SK-N-SH (cell line): ENCODE data around the gene SH2B3. TPM values are rescaled to one million over a fixed set of nuclear protein-coding genes. Genes with fewer than 3 reads are reported as not detected.

Experiments used
- CTCF ChIA-PET: fragments of 300-600, 350-600 bp; formaldehyde crosslinking; extraction: SDS; loops from one replicate; lab custom pipeline; 2021; lab: Yijun Ruan, JAX
- POLR2A ChIA-PET: fragments of 350-600 bp; sonication (Branson Sonifier 250); formaldehyde crosslinking; extraction: SDS; loops from one replicate; lab custom pipeline; 2020; ENCODE audit warnings: antibody characterized with exemption, inconsistent platforms; lab: Yijun Ruan, JAX
- DNase-seq: peaks from one replicate; pipeline ENCODE4 v3.0.0; 2012
- H2AFZ ChIP-seq: fragments of 200-600 bp; sonication (generic); 2 replicates; pipeline ENCODE4 v1.8.1; 2016; ENCODE audit warnings: antibody characterized with exemption, mild to moderate bottlenecking, low read depth
- H3F3A ChIP-seq: fragments of 200-600 bp; sonication (generic); replicated peaks from 2 replicates; pipeline ENCODE3; 2016; ENCODE audit warnings: antibody characterized with exemption, mild to moderate bottlenecking; ENCODE audit not compliant: insufficient read depth
- H3K27ac ChIP-seq, 2 experiments: fragments of 200-500 bp in 1 of 2; fragments of 200-600 bp in 1 of 2; sonication (Bioruptor generic) in 1 of 2; sonication (generic), shearing (Covaris generic) in 1 of 2; 2 replicates each; pipeline versions ENCODE4 v1.5.1 to v1.6.1; 2014 to 2016; ENCODE audit warnings: low read depth in 2 of 2, inconsistent platforms in 1 of 2, low read length in 1 of 2, mild to moderate bottlenecking in 1 of 2, mixed read lengths in 1 of 2
- H3K27me3 ChIP-seq: fragments of 200-600 bp; sonication (generic), shearing (Covaris generic); 2 replicates; pipeline ENCODE4 v1.6.1; 2016; ENCODE audit warnings: mixed run types; ENCODE audit not compliant: insufficient read depth
- H3K36me3 ChIP-seq, 2 experiments: fragments of 200-500 bp in 1 of 2; fragments of 200-600 bp in 1 of 2; sonication (Bioruptor generic) in 1 of 2; sonication (generic) in 1 of 2; replicated peaks in 1 of 2; 2 replicates each; pipeline versions ENCODE3 to v1.5.1; 2014 to 2016; ENCODE audit warnings: low read length in 1 of 2, mild to moderate bottlenecking in 1 of 2; ENCODE audit not compliant: insufficient read depth in 2 of 2, control insufficient read depth in 1 of 2
- H3K4me1 ChIP-seq, 2 experiments: fragments of 200-500 bp in 1 of 2; fragments of 200-600 bp in 1 of 2; sonication (Bioruptor generic) in 1 of 2; sonication (generic), shearing (Covaris generic) in 1 of 2; 2 replicates each; pipeline versions ENCODE4 v1.5.1 to v1.6.1; 2014 to 2016; ENCODE audit warnings: low read depth in 1 of 2, low read length in 1 of 2, mixed run types in 1 of 2; ENCODE audit not compliant: insufficient read depth in 2 of 2, control insufficient read depth in 1 of 2
- H3K4me2 ChIP-seq: fragments of 200-600 bp; sonication (generic), shearing (Covaris generic); 2 replicates; pipeline ENCODE4 v1.6.1; 2017; ENCODE audit warnings: mixed run types
- H3K4me3 ChIP-seq, 2 experiments: fragments of 200-500 bp in 1 of 2; fragments of 200-600 bp in 1 of 2; sonication (Bioruptor generic) in 1 of 2; sonication (generic), shearing (Covaris generic) in 1 of 2; 2 replicates each; pipeline versions ENCODE4 v1.5.1 to v1.8.1; 2014 to 2016; ENCODE audit warnings: low read depth in 2 of 2, inconsistent platforms in 1 of 2, low read length in 1 of 2, mild to moderate bottlenecking in 1 of 2, mixed read lengths in 1 of 2, moderate library complexity in 1 of 2
- H3K79me2 ChIP-seq: fragments of 200-600 bp; sonication (generic); 2 replicates; pipeline ENCODE4 v1.8.1; 2017; ENCODE audit warnings: mild to moderate bottlenecking; ENCODE audit not compliant: insufficient read depth
- H3K9ac ChIP-seq: fragments of 200-600 bp; sonication (generic); 2 replicates; pipeline ENCODE4 v1.6.1; 2017; ENCODE audit warnings: mixed run types
- H3K9me2 ChIP-seq: fragments of 200-600 bp; sonication (generic); 2 replicates; pipeline ENCODE4 v1.6.1; 2017; ENCODE audit warnings: mixed run types
- H3K9me3 ChIP-seq: fragments of 200-600 bp; sonication (generic); 2 replicates; pipeline ENCODE4 v1.6.1; 2017; ENCODE audit warnings: mixed run types, mild to moderate bottlenecking, moderate library complexity
- H4K20me1 ChIP-seq: fragments of 200-600 bp; sonication (generic); 2 replicates; pipeline ENCODE4 v1.6.1; 2017; ENCODE audit warnings: mild to moderate bottlenecking, mixed run types; ENCODE audit not compliant: insufficient read depth
- CHD2 ChIP-seq: fragments of 150-350 bp; IDR thresholded peaks from 2 replicates; pipeline ENCODE4 v1.6.1; 2018; ENCODE audit warnings: low read length; ENCODE audit not compliant: partially characterized antibody
- CTCF ChIP-seq: fragments of 200-600 bp; sonication (generic); IDR thresholded peaks from 2 replicates; pipeline ENCODE4 v1.6.1; 2017; ENCODE audit warnings: antibody characterized with exemption, mild to moderate bottlenecking, moderate library complexity
- ELF1 ChIP-seq: IDR thresholded peaks from 2 replicates; pipeline ENCODE4 v1.4.0; 2012
- EP300 ChIP-seq, 2 experiments: IDR thresholded peaks; 2 replicates each; pipeline versions ENCODE4 v1.4.0 to v1.6.1; 2012; ENCODE audit warnings: borderline replicate concordance in 1 of 2, low read depth in 1 of 2, low read length in 1 of 2
- FOXJ3 ChIP-seq: sonication (generic); formaldehyde crosslinking; IDR thresholded peaks from 2 replicates; pipeline ENCODE4 v1.5.1; 2020; ENCODE audit warnings: mild to moderate bottlenecking, missing genetic modification reagents
- FOXM1 ChIP-seq: IDR thresholded peaks from 2 replicates; pipeline ENCODE4 v1.4.0; 2012; ENCODE audit warnings: low read depth, mild to moderate bottlenecking
- GABPA ChIP-seq: IDR thresholded peaks from 2 replicates; pipeline ENCODE4 v1.4.0; 2012; ENCODE audit warnings: low read depth, mild to moderate bottlenecking
- GATA2 ChIP-seq: sonication (generic); formaldehyde crosslinking; IDR thresholded peaks from 2 replicates; pipeline ENCODE4 v1.5.0; 2020; ENCODE audit warnings: mild to moderate bottlenecking, missing genetic modification reagents
- IRF3 ChIP-seq: fragments of 150-350 bp; IDR thresholded peaks from 2 replicates; pipeline ENCODE4 v1.6.1; 2016; ENCODE audit warnings: mild to moderate bottlenecking, low read depth, low read length
- MAX ChIP-seq: IDR thresholded peaks from 2 replicates; pipeline ENCODE4 v1.4.0; 2012; ENCODE audit warnings: low read depth
- MEF2A ChIP-seq: IDR thresholded peaks from 2 replicates; pipeline ENCODE4 v1.4.0; 2012; ENCODE audit warnings: low read depth, borderline replicate concordance
- NFIC ChIP-seq: IDR thresholded peaks from 2 replicates; pipeline ENCODE4 v1.4.0; 2012; ENCODE audit warnings: borderline replicate concordance
- NRF1 ChIP-seq: IDR thresholded peaks from 2 replicates; pipeline ENCODE4 v1.6.1; 2012; ENCODE audit warnings: low read depth, mild to moderate bottlenecking, low read length
- RAD21 ChIP-seq: IDR thresholded peaks from 2 replicates; pipeline ENCODE4 v1.6.1; 2012; ENCODE audit warnings: mild to moderate bottlenecking, low read length
- RFX5 ChIP-seq: IDR thresholded peaks from 2 replicates; pipeline ENCODE4 v1.6.1; 2012; ENCODE audit warnings: mild to moderate bottlenecking, improper control_type of control experiment, low read length
- RXRA ChIP-seq: IDR thresholded peaks from 2 replicates; pipeline ENCODE4 v1.4.0; 2012; ENCODE audit warnings: low read depth, mild to moderate bottlenecking, borderline replicate concordance
- TCF12 ChIP-seq: IDR thresholded peaks from 2 replicates; pipeline ENCODE4 v1.4.0; 2012
- TEAD4 ChIP-seq: IDR thresholded peaks from 2 replicates; pipeline ENCODE4 v1.4.0; 2012; ENCODE audit warnings: mild to moderate bottlenecking, borderline replicate concordance; ENCODE audit not compliant: insufficient read depth
- USF2 ChIP-seq: fragments of 150-350 bp; IDR thresholded peaks from 2 replicates; pipeline ENCODE4 v1.6.1; 2017; ENCODE audit warnings: antibody characterized with exemption, low read length, low read depth, borderline replicate concordance
- ZBTB33 ChIP-seq: IDR thresholded peaks from 2 replicates; pipeline ENCODE4 v1.4.0; 2012; ENCODE audit warnings: low read depth, borderline replicate concordance
- WGBS: methylation state at CpG from one replicate; pipeline ENCODE4 v1.1.6; 2017; ENCODE audit warnings: low lambda C conversion rate; 5-methylcytosine and 5-hydroxymethylcytosine counted together
- polyA plus RNA-seq, 3 experiments: library from polyadenylated mRNA; depleted of rRNA; stranded (reverse); fragments of >200 nt; gene quantifications; 2 replicates each; pipeline ENCODE4 v1.2.3, GENCODE V29; 2012

SH2B3 gene
- polyA plus RNA-seq, 1 of the 3 experiments (the other 2 are of a cell fraction), result 15.6 TPM

- H2AFZ ChIP-seq, result no peak overlapping the region
- H3K9me3 ChIP-seq, result no peaks in the 10 kb centered on the region
- no peaks in the 10 kb centered on the region; a peak in 1 of 4 replicates for H3K4me1 ChIP-seq
- H3K27ac ChIP-seq, result no peak overlapping the region
- no peak overlapping the region for H3K9ac ChIP-seq
- no peaks in the 10 kb centered on the region for H4K20me1 ChIP-seq
- H3F3A ChIP-seq, result no peaks in the 10 kb centered on the region
- DNase-seq, result no peak
- peaks cover 0 to 5% of the 10 kb centered on the region in 2 experiments for H3K36me3 ChIP-seq
- ChIA-PET POLR2A (no interaction called here), CTCF (interaction anchor here (0.6 to 1.9 kb wide), 3 partner anchors 35 to 477 kb away, joined by 3 to 8 read pairs (median 3); no protein-coding TSS in a partner anchor)
- no peaks in the 10 kb centered on the region for H3K27me3 ChIP-seq
- 89% methylated on average over 12 of the region's 13 CpGs for WGBS
- no peaks in the 10 kb centered on the region for H3K9me2 ChIP-seq
- no peak overlapping the region for H3K4me2 ChIP-seq
- no peak overlapping the region for H3K4me3 ChIP-seq
- H3K79me2 ChIP-seq, result no peaks in the 10 kb centered on the region
- TF ChIP-seq TEAD4 (no peak), NFIC (no peak), CHD2 (no peak), GATA2 (CRISPR knock-in tag) (no peak), FOXJ3 (CRISPR knock-in tag) (no peak), TCF12 (no peak), NRF1 (no peak), FOXM1 (no peak), ZBTB33 (no peak)
- TF ChIP-seq, all 33 proteins: peak for 0
Observed at GRCh38 chr12:111361073-111361716, 44.5 kb upstream of the SH2B3 start.

- 86% methylated on average over 12 of the region's 18 CpGs for WGBS
- H3K4me3 ChIP-seq, result no peak overlapping the region
- no peaks in the 10 kb centered on the region for H3K9me3 ChIP-seq
- DNase-seq, result no peak
- no peaks in the 10 kb centered on the region for H3K27me3 ChIP-seq
- ChIA-PET CTCF (interaction anchor here (0.6 to 1.9 kb wide), 3 partner anchors 35 to 477 kb away, joined by 3 to 8 read pairs (median 3); no protein-coding TSS in a partner anchor), POLR2A (no interaction called here)
- H3K4me2 ChIP-seq, result no peak overlapping the region
- no peaks in the 10 kb centered on the region for H3F3A ChIP-seq
- no peak overlapping the region for H3K27ac ChIP-seq
- H4K20me1 ChIP-seq, result no peaks in the 10 kb centered on the region
- no peaks in the 10 kb centered on the region for H3K9me2 ChIP-seq
- peaks cover 5% of the 10 kb centered on the region; the same call in 1 of the 2 replicates for H3K79me2 ChIP-seq
- H2AFZ ChIP-seq, result no peak overlapping the region
- peaks cover 0 to 5% of the 10 kb centered on the region in 2 experiments for H3K36me3 ChIP-seq
- H3K4me1 ChIP-seq, result peaks cover 0 to under 1% of the 10 kb centered on the region in 2 experiments; a peak in 1 of 4 replicates
- H3K9ac ChIP-seq, result no peak overlapping the region
- TF ChIP-seq RAD21 (no peak), ELF1 (no peak), FOXM1 (no peak), GABPA (no peak), MEF2A (no peak), FOXJ3 (CRISPR knock-in tag) (no peak), RXRA (no peak), RFX5 (no peak), MAX (no peak), EP300 (IDR thresholded peaks at IDR 0.05; ENCODE audit: borderline replicate concordance in 1 of 2, low read depth in 1 of 2, low read length in 1 of 2) (no peak), TEAD4 (no peak), IRF3 (no peak), USF2 (no peak), CTCF (no peak), NFIC (no peak)
Observed at GRCh38 chr12:111361717-111362576, 43.8 kb upstream of the SH2B3 start.
